HEK293T (cell line): ENCODE results near the gene CASZ1.

ENCODE experiments used
- CTCF ChIA-PET: fragments of 350-600 bp; formaldehyde crosslinking; extraction: SDS; loops from one replicate; lab custom pipeline; 2021; ENCODE audit warnings: antibody characterized with exemption, inconsistent platforms; lab: Yijun Ruan, JAX
- POLR2A ChIA-PET: fragments of 350-600 bp; formaldehyde crosslinking; extraction: SDS; loops from one replicate; lab custom pipeline; 2020; ENCODE audit warnings: antibody characterized with exemption, inconsistent platforms; lab: Yijun Ruan, JAX
- DNase-seq: peaks from one replicate; pipeline ENCODE4 v3.0.0; 2012; ENCODE audit warnings: mixed read lengths; ENCODE audit errors: extremely low spot score
- ARNT ChIP-seq: fragments of 450-650 bp; IDR thresholded peaks from 2 replicates; pipeline ENCODE4 v1.6.1; 2017; ENCODE audit warnings: mild to moderate bottlenecking
- BHLHE40 ChIP-seq: fragments of 450-650 bp; IDR thresholded peaks from 2 replicates; pipeline ENCODE4 v1.6.1; 2016; ENCODE audit warnings: mild to moderate bottlenecking, moderate library complexity, borderline replicate concordance
- CTBP1 ChIP-seq: fragments of 450-650 bp; IDR thresholded peaks from 2 replicates; pipeline ENCODE4 v1.6.1; 2016; ENCODE audit warnings: borderline replicate concordance
- ELF4 ChIP-seq: fragments of 450-650 bp; IDR thresholded peaks from 2 replicates; pipeline ENCODE4 v1.6.1; 2017; ENCODE audit warnings: antibody characterized with exemption
- FOXA1 ChIP-seq: fragments of 450-650 bp; IDR thresholded peaks from 2 replicates; pipeline ENCODE4 v1.6.1; 2016; ENCODE audit warnings: mild to moderate bottlenecking
- FOXK2 ChIP-seq: fragments of 450-650 bp; IDR thresholded peaks from 2 replicates; pipeline ENCODE4 v1.6.1; 2016; ENCODE audit warnings: mild to moderate bottlenecking
- FOXM1 ChIP-seq: fragments of 450-650 bp; IDR thresholded peaks from 2 replicates; pipeline ENCODE4 v1.6.1; 2017; ENCODE audit warnings: mild to moderate bottlenecking, borderline replicate concordance
- HDGF ChIP-seq: fragments of 450-650 bp; IDR thresholded peaks from 2 replicates; pipeline ENCODE4 v1.6.1; 2017; ENCODE audit warnings: antibody characterized with exemption, borderline replicate concordance
- L3MBTL2 ChIP-seq: fragments of 450-650 bp; conservative IDR thresholded peaks from 2 replicates; pipeline ENCODE4 v1.6.1; 2016; ENCODE audit warnings: mild to moderate bottlenecking
- LEF1 ChIP-seq: fragments of 450-650 bp; IDR thresholded peaks from 2 replicates; pipeline ENCODE4 v1.6.1; 2017; ENCODE audit warnings: mild to moderate bottlenecking, borderline replicate concordance
- NFRKB ChIP-seq: fragments of 450-650 bp; IDR thresholded peaks from 2 replicates; pipeline ENCODE4 v1.6.1; 2016; ENCODE audit warnings: mild to moderate bottlenecking, moderate library complexity
- SP1 ChIP-seq: fragments of 450-650 bp; IDR thresholded peaks from 2 replicates; pipeline ENCODE4 v1.6.1; 2017
- SUZ12 ChIP-seq: fragments of 450-650 bp; IDR thresholded peaks from 2 replicates; pipeline ENCODE4 v1.6.1; 2016; ENCODE audit warnings: mild to moderate bottlenecking
- TARDBP ChIP-seq: fragments of 450-650 bp; IDR thresholded peaks from 2 replicates; pipeline ENCODE4 v1.6.1; 2016
- ZNF384 ChIP-seq: fragments of 450-650 bp; IDR thresholded peaks from 2 replicates; pipeline ENCODE4 v1.6.1; 2016
- TF ChIP-seq, protein P1 (sequence below): fragments of 450-650 bp; IDR thresholded peaks from 2 replicates; pipeline ENCODE4 v1.6.1; 2016

Gene CASZ1

DNA sequence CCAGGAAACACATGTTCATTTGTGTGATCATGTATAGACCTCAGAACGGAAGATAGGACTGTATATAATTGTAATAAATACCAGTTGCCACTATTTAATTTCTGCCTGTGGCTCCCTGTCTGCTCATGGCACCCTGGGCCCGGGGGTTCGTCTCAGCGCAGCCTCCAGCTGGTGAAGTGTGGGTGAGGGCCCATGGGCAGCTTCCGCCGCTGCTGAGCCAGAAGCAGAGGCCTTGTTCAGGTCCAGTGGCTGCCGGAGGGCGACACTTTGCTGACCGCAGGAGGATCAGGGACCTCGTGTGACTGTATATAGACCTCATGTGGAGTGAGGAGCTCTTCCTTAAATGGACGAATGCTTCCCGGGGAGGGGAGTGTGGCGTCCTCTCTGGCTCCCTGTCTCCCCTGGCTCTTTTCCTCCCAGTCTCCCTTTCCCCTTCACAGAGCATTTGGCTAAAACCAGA is 165.8 kb downstream of the CASZ1 start:
- no peak for DNase-seq
- ChIA-PET CTCF (interaction anchor here (0.7 kb wide), 1 partner anchor 23 kb away, joined by 3 read pairs; no protein-coding TSS in a partner anchor), POLR2A (no interaction called here)
- TF ChIP-seq, protein P1, sequence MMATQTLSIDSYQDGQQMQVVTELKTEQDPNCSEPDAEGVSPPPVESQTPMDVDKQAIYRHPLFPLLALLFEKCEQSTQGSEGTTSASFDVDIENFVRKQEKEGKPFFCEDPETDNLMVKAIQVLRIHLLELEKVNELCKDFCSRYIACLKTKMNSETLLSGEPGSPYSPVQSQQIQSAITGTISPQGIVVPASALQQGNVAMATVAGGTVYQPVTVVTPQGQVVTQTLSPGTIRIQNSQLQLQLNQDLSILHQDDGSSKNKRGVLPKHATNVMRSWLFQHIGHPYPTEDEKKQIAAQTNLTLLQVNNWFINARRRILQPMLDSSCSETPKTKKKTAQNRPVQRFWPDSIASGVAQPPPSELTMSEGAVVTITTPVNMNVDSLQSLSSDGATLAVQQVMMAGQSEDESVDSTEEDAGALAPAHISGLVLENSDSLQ, result no peak

GRCh38 chr1:10629816-10630571 is 166.5 kb downstream of the CASZ1 start:
- ChIA-PET CTCF (interaction anchor here (0.7 kb wide), 1 partner anchor 23 kb away, joined by 3 read pairs; no protein-coding TSS in a partner anchor), POLR2A (no interaction called here)
- DNase-seq, result no peak
- TF ChIP-seq SUZ12, result no peak
- TF ChIP-seq TARDBP, result no peak
- TF ChIP-seq HDGF, result no peak

GRCh38 chr1:10629091-10629815 is 167.2 kb downstream of the CASZ1 start:
- ChIA-PET CTCF (interaction anchor here (0.6 kb wide), 1 partner anchor 116 kb away, joined by 4 read pairs; no protein-coding TSS in a partner anchor), POLR2A (no interaction called here)
- no peak for DNase-seq
- TF ChIP-seq ARNT, result no peak
- TF ChIP-seq NFRKB, result no peak
- TF ChIP-seq LEF1, result no peak
- TF ChIP-seq ZNF384, result no peak
- no peak for TF ChIP-seq BHLHE40
- no peak for TF ChIP-seq FOXA1
- no peak for TF ChIP-seq HDGF
- no peak for TF ChIP-seq FOXK2
- no peak for TF ChIP-seq CTBP1
- no peak for TF ChIP-seq L3MBTL2
- no peak for TF ChIP-seq SUZ12
- TF ChIP-seq FOXM1, result no peak
- TF ChIP-seq SP1, result no peak

- ChIA-PET POLR2A (no interaction called here), CTCF (interaction anchor here (0.6 kb wide), 1 partner anchor 115 kb away, joined by 4 read pairs; no protein-coding TSS in a partner anchor)
- no peak for TF ChIP-seq FOXM1
- TF ChIP-seq, protein P1, result no peak
- no peak for TF ChIP-seq ELF4
- no peak for TF ChIP-seq FOXK2
- no peak for TF ChIP-seq FOXA1
- no peak for TF ChIP-seq SUZ12
- TF ChIP-seq L3MBTL2, result no peak
- no peak for TF ChIP-seq CTBP1
- TF ChIP-seq ZNF384, result no peak
- TF ChIP-seq BHLHE40, result no peak
- TF ChIP-seq ARNT, result no peak
- no peak for TF ChIP-seq HDGF
- no peak for TF ChIP-seq TARDBP
- no peak for TF ChIP-seq LEF1
- no peak for DNase-seq
Measured at GRCh38 chr1:10628685-10629084, 167.8 kb downstream of the CASZ1 start.

GRCh38 chr1:10626791-10627410 is 169.5 kb downstream of the CASZ1 start:
- no peak for DNase-seq
- ChIA-PET POLR2A (no interaction called here), CTCF (interaction anchor here (0.5 kb wide), 1 partner anchor 1159 kb away, joined by 4 read pairs; no protein-coding TSS in a partner anchor)
- no peak for TF ChIP-seq ARNT
- no peak for TF ChIP-seq L3MBTL2
- no peak for TF ChIP-seq SUZ12
- no peak for TF ChIP-seq HDGF

DNA sequence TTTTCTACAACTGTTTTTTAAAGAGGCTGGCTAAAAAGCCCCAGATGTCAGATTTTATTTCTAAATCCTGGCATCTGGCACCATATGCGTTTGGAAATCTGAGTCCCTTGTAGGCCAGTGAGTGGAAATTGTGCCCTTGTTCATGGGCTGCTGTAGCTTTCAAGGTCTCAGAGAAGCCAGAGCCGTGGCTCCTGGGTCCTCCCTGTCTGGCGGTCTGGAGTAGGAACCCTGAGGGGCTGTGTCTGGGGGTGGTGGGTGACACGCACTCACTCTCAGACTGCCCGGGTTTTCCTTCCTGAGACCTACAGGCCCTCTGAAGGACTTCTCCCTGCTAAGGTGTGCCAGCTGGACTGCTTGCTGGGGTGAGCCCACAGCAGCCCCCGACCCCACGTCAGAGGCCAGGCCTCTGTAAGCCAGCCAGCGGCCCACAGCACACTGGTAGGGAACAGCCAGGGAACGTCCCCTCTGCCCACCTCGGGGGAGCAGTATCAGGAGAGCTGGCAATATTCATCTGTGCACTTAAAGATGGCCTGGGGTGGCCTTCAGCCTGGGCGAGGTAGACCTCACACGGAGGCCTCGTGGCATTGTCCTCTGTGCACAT is 170.2 kb downstream of the CASZ1 start:
- TF ChIP-seq FOXA1, result no peak
- ChIA-PET POLR2A (no interaction called here), CTCF (no interaction called here)
- DNase-seq, result no peak

DNA sequence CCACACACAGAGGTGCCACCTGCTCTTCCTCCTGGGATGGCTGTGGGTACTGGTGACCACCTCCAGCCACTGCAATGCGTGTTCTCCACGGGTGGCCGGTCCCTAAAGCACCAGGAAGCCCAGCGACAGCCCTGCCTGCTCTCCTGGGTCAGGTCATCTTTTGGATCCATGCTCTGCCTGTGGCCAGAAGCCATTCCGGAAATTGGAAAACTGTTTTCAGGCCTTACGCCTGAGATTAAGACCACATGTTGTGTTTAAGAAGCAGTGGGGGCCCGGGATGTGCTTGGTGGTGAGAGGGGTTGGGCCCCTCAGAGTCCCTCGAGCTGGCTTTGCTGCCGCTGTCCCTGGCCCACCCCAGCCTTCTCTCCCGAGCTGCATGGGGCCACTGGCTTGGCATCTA is 170.9 kb downstream of the CASZ1 start:
- POLR2A ChIA-PET, result no interaction called here
- CTCF ChIA-PET, result no interaction called here
- no peak for TF ChIP-seq FOXA1
- no peak for TF ChIP-seq SUZ12
- no peak for TF ChIP-seq LEF1
- TF ChIP-seq L3MBTL2, result no peak
- no peak for TF ChIP-seq CTBP1
- no peak for DNase-seq
